HG03064 (cell line): ENCODE data around the gene GPR180.

ENCODE experiments used
- ATAC-seq: cut with Tn5 transposase; IDR thresholded peaks from one replicate; pipeline ENCODE4 v1.9.1; 2021; ENCODE audit warnings: low read depth; ENCODE audit not compliant: unreplicated experiment

The GPR180 gene

GRCh38 chr13:94601446-94602431 is at the start of gene GPR180:
GPR180 (plus strand) TSS chr13:94601857; CDS start chr13:94601928, 71 bp downstream.
- ATAC-seq = peak; percentile 99

GRCh38 chr13:94552095-94552494 is 49.6 kb upstream of the GPR180 start:
- no peak for ATAC-seq

- no peak for ATAC-seq
Observed at GRCh38 chr13:94553766-94554165, 47.9 kb upstream of the GPR180 start.

- ATAC-seq = no peak
Observed at GRCh38 chr13:94556041-94556440, 45.6 kb upstream of the GPR180 start.

- no peak for ATAC-seq
Observed at GRCh38 chr13:94556621-94557020, 45.0 kb upstream of the GPR180 start.

- ATAC-seq = no peak
Observed at GRCh38 chr13:94557684-94558235, 43.9 kb upstream of the GPR180 start.

GRCh38 chr13:94558716-94559115 is 42.9 kb upstream of the GPR180 start:
- ATAC-seq = no peak

- no peak for ATAC-seq
Observed at GRCh38 chr13:94559222-94559795, 42.3 kb upstream of the GPR180 start.

GRCh38 chr13:94560116-94560515 is 41.5 kb upstream of the GPR180 start:
- no peak for ATAC-seq

GRCh38 chr13:94561126-94561525 is 40.5 kb upstream of the GPR180 start:
- ATAC-seq = no peak

- no peak for ATAC-seq
Observed at GRCh38 chr13:94567581-94567980, 34.1 kb upstream of the GPR180 start.

GRCh38 chr13:94568443-94568842 is 33.2 kb upstream of the GPR180 start:
- ATAC-seq = no peak

GRCh38 chr13:94569615-94570014 is 32.0 kb upstream of the GPR180 start:
- ATAC-seq = no peak

GRCh38 chr13:94579063-94579462 is 22.6 kb upstream of the GPR180 start:
- ATAC-seq = no peak

- no peak for ATAC-seq
Observed at GRCh38 chr13:94583926-94584325, 17.7 kb upstream of the GPR180 start.

GRCh38 chr13:94585543-94586101 is 16.0 kb upstream of the GPR180 start:
- ATAC-seq = no peak

GRCh38 chr13:94586371-94586770 is 15.3 kb upstream of the GPR180 start:
- ATAC-seq = no peak

GRCh38 chr13:94588541-94588940 is 13.1 kb upstream of the GPR180 start:
- ATAC-seq = no peak

GRCh38 chr13:94590744-94591143 is 10.9 kb upstream of the GPR180 start:
- ATAC-seq = no peak

GRCh38 chr13:94595001-94595949 is 6.4 kb upstream of the GPR180 start:
- ATAC-seq = peak; percentile 48
